Measurements from ENCODE around the gene SVOPL.

GRCh38 chr7:138546829-138547228 is 154.3 kb downstream of the SVOPL start:
- TF ChIP-seq GATA2 (IDR thresholded peaks at IDR 0.05; ENCODE audit: low read depth, low read length): no peak
- TF ChIP-seq GATA3 (IDR thresholded peaks at IDR 0.05; ENCODE audit: low read depth, low read length): no peak
